ENCODE measurements around the gene LSM4. TPM values are rescaled to one million over a fixed set of nuclear protein-coding genes. Genes with fewer than 3 reads are reported as not detected.

The LSM4 gene
- total and polyA plus RNA-seq, 2 of the 13 experiments (the other 11 are each of a cell fraction or from before 2014, with no cell fraction given), result 65.8 to 166 TPM

GRCh38 chr19:18300930-18301717 lies 21.8 kb downstream of the LSM4 start (continued):
- TF ChIP-seq TCF12 (IDR thresholded peaks at IDR 0.05), result no peak
- no peak for TF ChIP-seq TCF12 (CRISPR knock-in tag; IDR thresholded peaks at IDR 0.05)
- TF ChIP-seq ZNF879 (CRISPR knock-in tag; IDR thresholded peaks at IDR 0.05), result no peak
- TF ChIP-seq POLR2AphosphoS2 (IDR thresholded peaks at IDR 0.05; ENCODE audit: low read depth, low read length), result no peak
- TF ChIP-seq ADNP (CRISPR knock-in tag; IDR thresholded peaks at IDR 0.05), result 0 out of 2 replicates have a peak, but pooled peaks have one; percentile 17
- no peak for TF ChIP-seq BHLHE40 (IDR thresholded peaks at IDR 0.05; ENCODE audit: low read length)
- no peak for TF ChIP-seq FUBP1 (CRISPR knock-in tag; IDR thresholded peaks at IDR 0.05; ENCODE audit: borderline replicate concordance)
- no peak for TF ChIP-seq ZNF264 (CRISPR knock-in tag; IDR thresholded peaks at IDR 0.05)
- peak; percentile 45; the same call in 1 of the 2 replicates for TF ChIP-seq ZHX2 (IDR thresholded peaks at IDR 0.05; ENCODE audit: low read depth)
- TF ChIP-seq ZHX2 (CRISPR knock-in tag; IDR thresholded peaks at IDR 0.05; ENCODE audit: borderline replicate concordance), result no peak
- TF ChIP-seq SUZ12 (IDR thresholded peaks at IDR 0.05; ENCODE audit: low read depth, low read length), result no peak
- TF ChIP-seq CEBPB (IDR thresholded peaks at IDR 0.05; ENCODE audit: borderline replicate concordance, low read depth, low read length), result no peak
- TF ChIP-seq KLF6 (CRISPR knock-in tag; IDR thresholded peaks at IDR 0.05), result no peak
- no peak for TF ChIP-seq HNF1A (IDR thresholded peaks at IDR 0.05; ENCODE audit: low read depth)
- no peak for TF ChIP-seq HNF1A (CRISPR knock-in tag; IDR thresholded peaks at IDR 0.05; ENCODE audit: borderline replicate concordance)
- no peak for TF ChIP-seq GTF2F1 (IDR thresholded peaks at IDR 0.05; ENCODE audit: low read length)
- TF ChIP-seq ZNF543 (CRISPR knock-in tag; IDR thresholded peaks at IDR 0.05), result 0 out of 2 replicates have a peak, but pooled peaks have one; percentile 37
- TF ChIP-seq SMAD1 (CRISPR knock-in tag; IDR thresholded peaks at IDR 0.05; ENCODE audit: borderline replicate concordance, low read depth), result no peak
- TF ChIP-seq KDM5B (CRISPR knock-in tag; IDR thresholded peaks at IDR 0.05; ENCODE audit: borderline replicate concordance), result 0 out of 2 replicates have a peak, but pooled peaks have one; percentile 11
